Epithelial cell of proximal tubule (primary cell): Measurements from ENCODE around the gene MPPE1. TPM values are rescaled to one million over a fixed set of nuclear protein-coding genes. Genes with fewer than 3 reads are reported as not detected.
A peak's percentile ranks its signal among the peaks of the same experiment; 100 is the strongest.

Experiments used
- DNase-seq: peaks from one replicate; pipeline ENCODE4 v3.0.0-alpha.2; 2011; ENCODE audit warnings: low read depth
- H3K4me3 ChIP-seq: 2 replicates; pipeline ENCODE4 v1.5.1; 2011; ENCODE audit warnings: low read depth, mild to moderate bottlenecking, low read length
- total RNA-seq: library from RNA; depleted of rRNA; stranded (reverse); fragments of >200 nt; gene quantifications from 2 replicates; pipeline ENCODE4 v1.2.3, GENCODE V29; 2015
- TF ChIP-seq, protein P1 (sequence below): conservative IDR thresholded peaks from 2 replicates; pipeline ENCODE4 v1.5.1; 2012; ENCODE audit warnings: low read depth, mild to moderate bottlenecking, low read length

The MPPE1 gene
- total RNA-seq, 1 donor from 2014 or later: 32.5 TPM

DNA sequence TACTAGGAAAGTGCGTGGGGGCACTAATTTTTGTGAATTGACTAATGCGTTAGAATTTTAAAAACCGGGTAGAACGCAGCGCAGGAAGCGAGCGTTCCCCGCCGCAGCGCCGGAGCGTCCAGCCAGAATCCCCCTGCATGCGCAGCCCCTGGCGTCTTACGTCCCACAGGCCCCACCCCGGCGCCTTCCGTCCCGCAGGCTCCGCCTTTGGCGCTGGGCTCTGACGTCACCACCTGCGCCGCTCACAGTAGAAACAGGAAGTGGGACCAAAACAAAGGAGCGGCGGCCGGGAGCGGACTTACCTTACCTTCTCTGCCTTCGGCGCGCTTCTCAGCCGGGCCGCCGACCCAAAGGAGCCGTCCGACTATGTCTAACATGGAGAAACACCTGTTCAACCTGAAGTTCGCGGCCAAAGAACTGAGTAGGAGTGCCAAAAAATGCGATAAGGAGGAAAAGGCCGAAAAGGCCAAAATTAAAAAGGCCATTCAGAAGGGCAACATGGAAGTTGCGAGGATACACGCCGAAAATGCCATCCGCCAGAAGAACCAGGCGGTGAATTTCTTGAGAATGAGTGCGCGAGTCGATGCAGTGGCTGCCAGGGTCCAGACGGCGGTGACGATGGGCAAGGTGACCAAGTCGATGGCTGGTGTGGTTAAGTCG is 56.8 kb downstream of the MPPE1 start, which contains the start of gene CHMP1B:
TSS of gene CHMP1B (plus strand) at position 268 of the 660 bp plus-strand sequence. CDS start at position 367, 99 bp downstream.
- peak; percentile 66 for DNase-seq
- TF ChIP-seq, protein P1, sequence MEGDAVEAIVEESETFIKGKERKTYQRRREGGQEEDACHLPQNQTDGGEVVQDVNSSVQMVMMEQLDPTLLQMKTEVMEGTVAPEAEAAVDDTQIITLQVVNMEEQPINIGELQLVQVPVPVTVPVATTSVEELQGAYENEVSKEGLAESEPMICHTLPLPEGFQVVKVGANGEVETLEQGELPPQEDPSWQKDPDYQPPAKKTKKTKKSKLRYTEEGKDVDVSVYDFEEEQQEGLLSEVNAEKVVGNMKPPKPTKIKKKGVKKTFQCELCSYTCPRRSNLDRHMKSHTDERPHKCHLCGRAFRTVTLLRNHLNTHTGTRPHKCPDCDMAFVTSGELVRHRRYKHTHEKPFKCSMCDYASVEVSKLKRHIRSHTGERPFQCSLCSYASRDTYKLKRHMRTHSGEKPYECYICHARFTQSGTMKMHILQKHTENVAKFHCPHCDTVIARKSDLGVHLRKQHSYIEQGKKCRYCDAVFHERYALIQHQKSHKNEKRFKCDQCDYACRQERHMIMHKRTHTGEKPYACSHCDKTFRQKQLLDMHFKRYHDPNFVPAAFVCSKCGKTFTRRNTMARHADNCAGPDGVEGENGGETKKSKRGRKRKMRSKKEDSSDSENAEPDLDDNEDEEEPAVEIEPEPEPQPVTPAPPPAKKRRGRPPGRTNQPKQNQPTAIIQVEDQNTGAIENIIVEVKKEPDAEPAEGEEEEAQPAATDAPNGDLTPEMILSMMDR: no peak
- H3K4me3 ChIP-seq: peak within 1 kb of the TSS; percentile 77

DNA sequence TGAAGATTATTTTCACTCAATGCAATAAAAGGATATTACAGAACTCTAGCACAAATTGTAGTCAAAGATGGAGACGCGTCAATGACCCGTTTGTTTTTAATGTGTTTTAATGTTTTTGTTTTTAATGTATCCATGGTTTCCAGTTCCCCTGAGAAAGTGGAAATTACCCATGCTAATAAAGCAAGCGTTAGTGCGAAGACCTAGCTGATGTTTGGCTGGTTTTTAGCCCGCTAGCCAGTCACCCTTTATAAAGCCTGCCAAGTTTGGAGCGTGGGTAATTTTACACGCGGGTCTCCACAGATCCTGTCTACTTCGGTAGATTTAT is 57.3 kb downstream of the MPPE1 start:
- peak; percentile 52 for DNase-seq
- peak overlapping the region; percentile 77 for H3K4me3 ChIP-seq
- TF ChIP-seq, protein P1: no peak

DNA sequence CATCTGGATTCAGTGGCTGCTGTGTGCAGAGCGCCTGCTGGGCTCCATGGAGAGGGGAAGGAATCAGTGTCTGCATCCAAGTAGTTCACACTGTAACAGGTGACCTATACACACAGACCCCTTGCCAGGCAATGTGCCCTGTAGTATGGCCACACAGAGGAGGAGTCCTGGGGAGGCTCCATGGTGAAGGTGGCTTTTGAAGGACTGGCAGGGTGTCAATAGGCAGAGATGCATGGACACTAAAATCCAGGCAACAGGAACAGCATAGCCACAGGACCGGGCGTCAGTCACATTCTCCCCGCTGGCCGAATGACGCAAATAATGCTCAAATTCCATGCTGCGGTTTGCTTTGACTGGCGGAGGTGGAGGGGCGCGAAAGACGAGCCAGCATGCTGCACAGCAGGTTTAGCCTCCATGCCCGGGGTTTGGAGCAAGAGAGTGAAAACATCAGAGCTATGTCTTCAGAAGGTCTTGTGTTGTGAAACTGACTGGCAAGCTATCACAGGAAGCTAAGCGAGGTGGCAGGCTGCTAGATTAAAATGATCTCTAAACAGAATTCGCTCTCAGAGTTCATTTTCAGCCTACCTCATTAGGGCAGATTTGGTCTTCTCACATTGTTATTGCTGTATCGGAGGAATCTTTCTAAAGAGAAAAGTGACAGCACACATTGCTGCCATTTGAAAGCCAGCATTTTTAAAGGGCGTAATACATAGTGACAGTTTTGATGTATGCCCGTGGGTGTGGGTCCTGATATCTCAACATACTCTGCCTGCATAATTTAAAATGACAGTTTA is 58.1 kb downstream of the MPPE1 start:
- TF ChIP-seq, protein P1: no peak
- DNase-seq: peak; percentile 52
- H3K4me3 ChIP-seq: peak overlapping the region; percentile 77

DNA sequence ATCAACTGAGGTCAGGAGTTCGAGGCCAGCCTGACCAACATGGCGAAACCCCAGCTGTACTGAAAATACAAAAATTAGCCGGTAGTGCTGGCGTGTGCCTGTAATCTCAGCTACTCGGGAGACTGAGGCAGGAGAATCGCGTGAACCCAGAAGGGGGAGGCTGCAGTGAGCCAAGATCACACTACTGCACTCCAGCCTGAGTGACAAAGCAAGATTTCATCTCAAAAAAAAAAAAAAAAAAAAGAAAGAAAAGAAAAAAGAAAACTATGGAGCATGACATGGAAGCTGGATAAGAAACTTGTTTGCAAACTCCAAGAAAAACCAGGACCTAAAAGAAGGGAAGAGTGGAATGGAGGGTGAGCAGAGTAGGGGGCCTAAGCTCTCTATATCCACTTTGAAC is 58.8 kb downstream of the MPPE1 start:
- no peak overlapping the region for H3K4me3 ChIP-seq
- DNase-seq: no peak
- TF ChIP-seq, protein P1: no peak

DNA sequence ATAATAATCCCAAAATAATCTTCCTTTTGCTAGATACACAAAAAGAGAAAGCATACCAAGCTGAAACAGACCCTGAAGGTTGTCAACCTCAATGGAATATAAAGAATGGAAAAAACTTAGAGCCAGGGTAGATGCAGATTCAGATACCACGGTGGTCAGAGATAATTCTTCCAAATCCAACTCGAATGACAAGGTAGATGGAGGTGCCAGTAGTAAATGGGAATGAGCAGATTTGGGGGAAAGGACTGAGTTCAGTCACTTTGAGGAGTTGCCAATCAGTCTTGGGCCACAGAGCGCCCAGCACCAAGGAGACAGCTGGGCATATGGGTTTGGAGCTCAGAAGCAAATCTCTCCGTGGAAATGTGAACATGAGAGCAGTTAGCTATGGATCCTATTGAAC is 60.3 kb downstream of the MPPE1 start:
- H3K4me3 ChIP-seq: no peak overlapping the region
- TF ChIP-seq, protein P1: no peak
- no peak for DNase-seq

DNA sequence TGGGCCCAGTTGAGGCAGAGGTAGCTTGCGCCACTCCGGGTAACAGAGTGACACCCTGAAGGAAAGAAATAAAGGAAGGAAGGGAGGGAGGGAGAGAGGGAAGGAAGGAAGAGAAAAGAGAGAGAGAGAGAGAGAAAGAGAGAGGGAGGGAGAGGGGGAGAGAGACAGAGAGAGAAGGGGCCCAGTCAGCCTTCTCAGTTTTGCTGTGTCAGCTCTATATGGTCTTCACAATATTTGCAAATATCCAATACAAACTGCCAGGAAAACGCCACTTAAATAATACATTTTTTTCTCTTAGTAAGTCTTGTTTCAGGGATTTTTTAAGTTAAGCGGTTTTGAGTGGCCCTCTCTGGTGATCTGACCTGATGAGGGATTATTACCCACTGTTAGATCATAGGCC is 62.5 kb downstream of the MPPE1 start:
- TF ChIP-seq, protein P1: no peak
- DNase-seq: no peak
- no peak overlapping the region for H3K4me3 ChIP-seq
